Tongue (tissue), 2 donors: ENCODE data around the gene PDE4D. TPM values are rescaled to one million over a fixed set of nuclear protein-coding genes. Genes with fewer than 3 reads are reported as not detected.
A peak's percentile ranks its signal among the peaks of the same experiment; 100 is the strongest.

Source experiments
- DNase-seq: peaks from one replicate; pipeline ENCODE4 v3.0.0-alpha.2; 2015
- total RNA-seq: library from RNA; depleted of rRNA; stranded (reverse); fragments of >200 nt; gene quantifications from one replicate; pipeline ENCODE4 v1.2.3, GENCODE V29; 2014

The PDE4D gene
- total RNA-seq, 1 donor from 2014 or later: 189 TPM

DNA sequence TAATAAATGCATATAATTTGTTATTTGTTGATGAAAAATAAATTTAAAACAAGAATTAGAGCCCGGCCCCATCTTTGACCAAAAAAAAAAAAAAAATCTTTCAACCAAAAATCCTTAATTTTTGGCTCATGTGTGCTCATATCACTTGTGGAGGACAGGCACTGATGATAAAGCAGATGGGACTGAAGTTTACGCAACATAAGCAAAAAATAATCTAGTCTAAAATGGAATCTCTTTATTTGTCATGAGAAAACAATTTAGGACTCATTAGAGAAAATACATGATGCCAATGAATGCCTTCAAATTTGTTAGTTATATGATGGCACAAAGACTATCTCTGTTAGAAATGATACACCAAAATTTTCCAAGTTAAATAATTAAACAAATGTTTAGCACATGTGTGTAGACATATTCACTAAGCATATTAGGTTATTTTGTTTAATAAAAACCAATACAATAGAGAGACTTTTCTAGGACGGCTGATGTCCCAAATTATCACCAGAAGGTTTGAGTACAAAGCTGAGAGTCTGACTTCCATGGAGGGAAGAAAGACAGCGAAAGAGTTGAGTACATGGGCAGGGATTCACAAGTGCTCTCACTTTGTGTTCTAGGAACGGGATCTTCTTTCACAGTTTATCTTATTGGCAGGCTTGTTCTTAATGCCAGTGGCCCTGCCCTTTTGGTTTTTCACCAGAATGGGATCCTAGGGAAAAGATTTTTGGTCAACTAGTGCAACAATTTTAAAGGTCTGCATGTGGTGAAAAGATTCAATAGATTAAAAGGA is 689.2 kb downstream of the PDE4D start:
- DNase-seq: no peak

DNA sequence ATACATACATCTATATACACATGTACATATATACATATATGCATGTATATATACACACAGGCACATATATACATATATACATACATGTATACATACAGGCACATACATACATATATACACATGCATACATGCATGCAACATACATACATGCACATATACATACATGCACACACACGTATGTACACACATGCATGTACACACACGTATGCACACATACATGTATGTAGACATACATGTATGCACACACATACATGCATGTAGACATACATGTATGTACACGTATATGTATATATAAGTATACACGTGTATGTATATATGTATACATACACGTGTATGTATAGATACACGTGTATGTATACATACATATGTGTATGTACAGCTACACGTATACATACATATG is 693.7 kb downstream of the PDE4D start:
- no peak for DNase-seq

DNA sequence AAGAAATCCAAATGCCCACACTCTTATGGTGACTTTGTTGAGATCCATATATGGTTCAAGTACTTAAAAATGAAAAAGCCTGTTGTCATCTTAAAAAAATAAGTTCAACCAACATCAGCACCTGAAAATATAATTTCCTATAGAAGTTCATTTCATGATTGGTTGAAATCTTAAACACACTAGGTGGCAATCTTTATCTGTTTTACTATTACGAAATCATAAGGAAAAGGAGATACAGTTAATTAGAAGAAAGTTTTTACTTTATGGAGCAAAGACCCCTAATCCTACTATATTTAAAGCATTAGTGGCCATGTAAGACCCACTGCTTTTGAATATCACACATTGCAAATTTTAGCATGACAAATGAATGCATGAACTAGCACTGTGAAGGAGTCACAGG is 694.7 kb downstream of the PDE4D start:
- no peak for DNase-seq

DNA sequence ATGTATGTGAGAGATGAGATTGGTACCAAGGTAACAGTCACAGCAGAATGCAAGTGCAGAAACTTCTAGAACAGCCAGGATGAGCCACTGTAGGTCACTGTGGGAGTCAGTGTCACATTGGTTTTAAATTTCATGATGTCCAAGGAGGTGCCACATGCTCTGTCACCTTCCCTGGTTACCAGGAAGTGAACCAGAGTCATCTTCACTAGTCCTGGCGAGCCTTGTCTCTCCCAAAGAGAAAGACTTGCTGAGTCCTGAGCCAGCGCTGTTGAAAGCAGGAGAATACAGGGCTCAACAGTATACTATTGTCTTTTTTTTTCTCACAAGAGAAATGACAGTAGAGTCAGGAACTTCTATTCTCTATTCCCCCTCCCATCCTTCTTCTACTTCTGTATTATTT is 695.2 kb downstream of the PDE4D start:
- no peak for DNase-seq

DNA sequence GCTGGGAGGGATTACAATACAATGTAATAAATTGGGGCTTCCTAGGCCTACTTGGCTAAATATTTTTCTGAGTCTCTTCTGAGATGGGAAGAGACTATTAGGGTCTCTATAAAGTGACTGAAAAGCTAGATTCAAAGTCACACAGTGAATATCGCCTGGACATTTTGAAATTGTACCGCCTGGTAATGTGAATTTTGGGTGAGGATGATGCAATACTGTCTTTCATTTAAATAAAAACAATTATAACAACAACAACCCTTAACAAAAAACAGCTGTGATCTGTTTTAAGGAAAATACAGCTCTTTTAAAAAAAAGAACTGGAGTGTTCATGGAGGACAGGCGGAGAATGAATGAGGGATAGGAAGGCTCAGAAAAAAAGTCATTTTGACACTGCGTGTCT is 695.6 kb downstream of the PDE4D start:
- DNase-seq: no peak

DNA sequence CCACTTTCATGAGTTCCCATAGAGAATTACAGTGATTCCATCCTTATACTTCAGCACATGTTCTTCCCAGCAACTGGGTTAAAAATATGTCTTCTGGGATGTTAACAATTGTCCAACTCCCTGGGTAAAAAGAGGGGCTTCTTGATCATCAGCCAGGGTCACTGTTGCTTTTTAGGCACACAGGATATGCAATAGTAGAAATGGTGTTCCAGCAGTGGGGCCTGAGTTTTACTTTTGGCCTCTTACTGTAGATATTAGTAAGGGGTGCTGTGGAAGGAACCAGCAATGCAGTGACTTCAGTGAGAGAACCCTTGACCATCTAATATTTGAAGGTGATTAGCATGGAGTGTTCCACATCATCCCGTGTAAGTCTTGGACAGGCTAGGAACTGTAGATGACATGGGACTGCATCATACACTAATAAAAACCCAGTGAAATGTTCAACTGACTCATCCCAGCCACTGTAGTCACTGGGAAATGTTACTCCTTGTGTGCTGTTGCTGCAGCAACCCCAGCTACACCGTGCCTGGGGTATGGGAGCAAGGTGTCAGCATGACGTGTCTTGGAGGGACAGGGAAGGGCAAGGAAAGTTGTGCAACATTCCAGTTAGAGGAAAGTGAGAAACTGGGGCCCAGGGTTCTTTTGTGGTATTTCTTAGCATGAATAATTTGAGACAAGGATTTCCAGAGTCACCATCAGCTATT is 699.8 kb downstream of the PDE4D start:
- DNase-seq: no peak

DNA sequence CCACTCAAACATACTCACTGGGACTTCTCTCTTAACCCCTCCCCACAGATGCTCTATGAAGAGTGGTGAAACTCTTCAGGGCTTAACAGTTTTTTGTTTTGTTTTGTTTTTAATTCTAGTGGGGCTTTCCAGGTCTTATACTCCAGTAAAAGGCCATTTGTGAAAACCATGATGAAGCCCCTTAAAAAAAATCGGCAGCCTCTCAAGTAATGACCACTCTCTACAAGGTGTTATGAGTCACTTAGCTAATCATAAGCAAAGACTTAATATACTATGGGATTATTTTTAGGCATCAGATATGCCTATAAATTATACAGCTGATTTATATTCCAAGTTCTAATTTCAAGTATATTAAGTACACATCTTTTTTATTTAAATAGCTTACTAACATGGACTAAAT is 702.8 kb downstream of the PDE4D start:
- no peak for DNase-seq

DNA sequence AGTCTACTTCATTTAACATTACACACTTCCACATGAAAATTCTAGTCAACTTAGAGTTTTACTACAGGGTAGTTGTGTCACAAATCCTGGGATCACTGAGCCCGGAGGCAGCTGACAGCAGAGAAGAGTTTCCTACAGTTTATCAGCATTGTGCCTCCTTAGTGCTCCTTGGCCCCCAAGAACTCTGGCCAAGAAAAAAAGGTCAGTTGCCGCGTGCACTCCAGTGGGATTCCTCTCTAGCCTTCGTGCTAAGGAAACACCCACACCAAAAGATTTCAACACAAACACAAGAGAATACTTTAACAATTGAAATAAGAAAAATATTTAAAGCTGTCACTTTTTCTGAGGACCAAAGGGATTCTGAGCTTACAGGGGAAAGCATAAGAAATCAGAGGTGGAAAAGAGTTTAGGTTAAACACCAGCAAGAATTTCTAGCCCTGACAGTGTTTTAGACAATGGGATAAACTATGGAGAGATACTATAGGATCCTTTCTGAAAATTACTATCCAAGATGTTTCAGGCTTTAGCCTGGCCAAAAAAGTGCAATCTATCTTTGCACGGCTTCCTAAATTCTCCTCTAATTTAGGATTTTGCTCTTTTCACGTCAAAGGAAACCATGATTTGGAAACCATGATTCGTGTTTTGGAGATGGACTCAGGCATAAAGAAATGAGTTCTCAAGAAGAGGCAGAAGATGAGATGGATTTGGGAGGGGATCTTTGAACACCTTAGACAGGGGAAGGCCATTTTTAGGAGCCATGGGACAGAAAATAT is 703.9 kb downstream of the PDE4D start:
- DNase-seq: no peak

DNA sequence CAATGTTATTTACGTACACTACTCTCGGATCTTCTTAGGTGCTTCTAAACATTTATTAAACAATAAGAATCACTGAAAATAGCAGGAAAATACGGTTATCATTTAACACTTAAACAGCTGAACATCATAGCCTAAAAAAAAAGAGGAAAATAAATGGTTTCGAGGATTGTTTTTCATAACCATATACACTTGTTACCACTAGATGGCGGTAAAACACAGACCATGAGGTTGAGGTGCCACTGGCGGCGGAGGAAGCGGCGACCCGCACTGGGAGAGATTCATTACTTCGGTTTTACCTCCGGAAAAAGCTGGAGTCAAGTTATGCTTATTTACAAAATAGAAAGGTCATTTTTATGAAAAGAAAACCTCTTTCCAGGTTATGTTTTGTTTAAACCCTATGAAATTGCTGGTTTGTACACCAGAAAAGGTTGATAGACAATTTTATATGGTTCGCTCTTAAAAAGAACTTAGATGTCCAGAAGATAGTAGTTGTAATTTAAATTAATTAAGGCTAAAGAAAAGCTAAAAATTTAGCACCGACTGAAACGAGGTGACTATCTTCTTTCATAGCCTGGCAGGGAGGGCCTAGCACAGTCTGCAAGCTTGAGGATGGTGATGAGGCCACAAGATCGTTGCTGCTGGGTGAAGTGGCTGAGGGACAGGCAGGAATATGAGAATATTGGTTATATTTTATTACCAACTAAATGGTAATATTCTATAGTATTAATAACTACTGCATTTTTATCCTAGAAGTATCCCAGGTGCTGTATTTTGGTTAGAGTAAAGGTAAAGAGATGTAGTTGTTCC is 704.9 kb downstream of the PDE4D start:
- DNase-seq: peak; percentile 86

DNA sequence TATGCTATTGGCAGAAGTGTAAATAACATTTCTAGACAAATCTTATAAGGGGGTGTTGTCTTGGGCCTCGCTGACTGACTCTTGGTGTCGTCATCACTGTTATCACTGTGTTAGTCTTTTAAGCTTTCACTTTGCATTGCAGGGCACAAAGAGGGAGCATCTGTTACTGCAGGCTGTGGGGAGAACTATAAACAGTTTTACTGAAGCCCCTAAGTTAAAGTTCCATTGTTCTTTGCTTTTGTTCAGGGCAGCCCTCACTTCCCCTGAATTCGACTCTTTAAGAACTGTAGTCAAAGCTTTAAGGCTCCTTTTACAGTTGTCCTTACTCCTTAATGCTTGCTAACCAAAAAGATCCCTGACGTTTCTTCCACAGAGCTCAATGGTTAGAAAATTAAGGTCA is 705.7 kb downstream of the PDE4D start:
- no peak for DNase-seq

DNA sequence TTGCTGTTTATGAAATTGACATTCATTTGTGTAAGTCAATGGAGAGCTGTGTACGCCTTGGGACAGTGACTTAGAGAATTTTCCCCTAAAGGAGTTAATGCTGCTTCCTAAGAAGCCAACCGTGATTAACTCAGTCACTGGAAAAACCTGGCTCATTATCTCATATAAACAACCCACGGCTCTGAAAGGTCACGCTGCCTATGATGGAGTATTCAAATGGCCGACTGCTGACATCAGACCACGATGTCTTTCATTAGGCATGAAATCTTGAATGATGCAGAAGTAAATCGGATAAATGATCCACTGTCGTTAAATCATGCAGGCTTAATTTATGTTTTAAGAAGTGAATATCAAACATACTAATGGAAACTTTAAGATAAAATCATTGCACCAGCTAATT is 706.9 kb downstream of the PDE4D start:
- DNase-seq: no peak

DNA sequence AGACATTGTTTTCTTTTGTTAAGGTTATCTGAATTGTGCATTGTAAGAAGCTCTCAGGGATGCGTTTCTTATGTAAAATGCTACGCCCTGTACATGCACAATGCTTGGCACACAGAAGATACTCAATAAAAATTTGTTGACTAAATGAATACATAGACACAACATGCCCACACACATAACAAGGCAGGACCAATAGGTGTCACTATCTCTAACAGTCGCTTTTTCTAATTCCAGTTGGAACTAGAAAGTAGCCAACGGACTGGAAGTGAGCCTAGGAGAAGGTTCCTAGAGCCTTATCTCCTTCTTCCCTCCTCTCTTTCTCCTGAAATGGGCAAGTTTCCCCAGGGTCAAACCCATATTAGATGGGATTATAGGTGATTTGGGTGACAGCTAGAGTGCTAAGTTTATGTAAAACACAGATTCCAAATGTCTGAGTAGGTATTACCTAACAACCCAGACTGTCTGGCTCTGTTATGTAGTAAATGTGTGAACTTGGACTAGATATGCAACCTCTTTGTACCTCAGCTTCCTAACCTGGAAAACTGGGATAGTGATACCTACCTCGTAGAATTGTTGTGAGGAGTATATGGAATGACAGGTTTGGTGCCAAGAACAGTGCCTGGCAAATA is 707.7 kb downstream of the PDE4D start:
- DNase-seq: no peak

DNA sequence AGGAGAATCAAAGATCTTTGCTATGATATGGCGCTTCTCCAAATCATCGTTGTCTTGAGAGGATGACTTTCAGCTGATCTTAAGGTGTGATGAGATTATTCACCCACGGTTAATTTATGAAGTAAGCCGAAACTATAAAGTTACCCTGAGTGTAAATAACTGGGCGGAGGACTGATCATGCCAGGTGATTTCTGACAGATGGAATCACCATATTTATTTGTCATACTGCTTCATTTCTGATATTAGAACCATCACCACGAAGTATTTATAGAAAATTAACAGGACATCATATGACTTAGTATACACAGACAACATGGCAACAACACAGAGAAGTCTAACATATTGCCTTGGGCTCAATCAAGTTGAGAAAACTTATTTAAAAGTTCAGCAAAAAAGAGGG is 708.8 kb downstream of the PDE4D start:
- DNase-seq: no peak

DNA sequence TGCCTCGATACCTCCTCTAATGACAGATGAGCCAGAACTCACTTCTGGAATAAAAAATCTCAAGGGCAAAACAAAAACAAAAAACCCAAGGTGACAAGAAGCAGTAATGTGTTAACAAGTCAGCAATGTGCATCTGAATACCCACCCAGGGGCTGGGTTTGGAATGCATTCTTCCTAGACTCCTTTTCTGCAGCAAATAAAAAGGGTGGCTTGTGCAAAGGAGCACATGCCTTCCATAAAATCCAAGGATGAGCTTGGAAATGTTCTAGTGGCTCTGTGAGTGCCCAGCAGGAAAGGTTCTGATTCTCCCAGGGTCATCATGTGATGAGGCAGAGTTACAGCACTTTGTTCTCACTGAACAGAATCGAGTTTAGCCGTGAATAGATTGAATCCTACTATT is 710.8 kb downstream of the PDE4D start:
- no peak for DNase-seq

DNA sequence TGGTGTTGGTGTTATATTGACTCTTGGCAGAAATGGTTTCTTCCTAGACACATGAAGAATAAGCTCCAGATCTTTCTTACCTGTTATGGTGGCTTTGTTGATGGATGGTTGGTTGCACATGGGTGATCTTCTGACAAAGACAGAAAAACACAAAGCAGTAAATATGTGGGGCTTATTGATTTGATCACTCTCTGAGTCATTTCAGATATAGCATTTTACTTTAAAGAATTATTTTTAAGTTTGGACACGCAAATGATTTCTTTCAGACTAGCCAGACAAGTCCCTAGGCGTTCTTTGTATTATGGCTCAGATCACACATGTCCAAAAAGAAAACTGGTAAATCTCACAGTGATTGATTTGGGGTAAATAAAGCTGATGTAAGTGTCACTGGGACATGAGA is 713.0 kb downstream of the PDE4D start:
- no peak for DNase-seq

DNA sequence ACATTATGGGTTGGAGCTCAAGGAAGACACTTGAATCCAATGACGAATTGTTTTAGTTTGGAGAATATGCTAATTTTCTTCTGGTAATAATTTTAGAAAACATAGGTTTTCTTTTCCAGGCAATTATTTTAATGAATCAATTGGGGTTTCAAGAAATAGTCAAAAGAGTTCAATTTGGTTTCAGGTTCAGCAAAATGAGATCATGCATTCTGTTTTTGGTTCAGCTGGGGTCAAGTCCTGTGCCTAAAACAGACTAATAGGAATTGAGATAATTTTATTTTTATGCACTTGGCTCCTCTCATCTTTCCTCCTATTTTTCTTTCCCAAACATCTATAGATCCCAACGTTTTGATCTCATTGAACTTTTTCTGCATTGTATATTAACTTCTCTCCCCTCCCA is 713.8 kb downstream of the PDE4D start:
- no peak for DNase-seq

DNA sequence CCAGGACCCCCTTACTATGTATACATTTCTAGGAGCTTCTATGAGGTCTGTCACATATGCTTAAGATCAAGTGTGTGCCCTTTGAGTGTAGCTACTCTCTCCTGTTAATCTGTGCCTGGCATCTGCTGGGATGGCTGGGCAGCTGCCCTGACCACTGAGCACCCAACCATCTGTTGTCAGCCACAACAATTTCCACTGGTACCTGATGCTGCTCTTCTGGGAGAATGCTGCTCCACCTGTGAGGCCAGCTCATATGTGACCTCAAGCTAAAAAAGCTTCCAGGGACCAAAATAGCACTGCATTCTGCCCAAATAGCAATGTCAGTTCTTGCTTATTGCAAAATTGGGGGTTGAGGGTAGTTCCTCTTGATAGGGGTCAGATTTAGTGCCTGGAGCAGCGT is 715.0 kb downstream of the PDE4D start:
- DNase-seq: no peak

DNA sequence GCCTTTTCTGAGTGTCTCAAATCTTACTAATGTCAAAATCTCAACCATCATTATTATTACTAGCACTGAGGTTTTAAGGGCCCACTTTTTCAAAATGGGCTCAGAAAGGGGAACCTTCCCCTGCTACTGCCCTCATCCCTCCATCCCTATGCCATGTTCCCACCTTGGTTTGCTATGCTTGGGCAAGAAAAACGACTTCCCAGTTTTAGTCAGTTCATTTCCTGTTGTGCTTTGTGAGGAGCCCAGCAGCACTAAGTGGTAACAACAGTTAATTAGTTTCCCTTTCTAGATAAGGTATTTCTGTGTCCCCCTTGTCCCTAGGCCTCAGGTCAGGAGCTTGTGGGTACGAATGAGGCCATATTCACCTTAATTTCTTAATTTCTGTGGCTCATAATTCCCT is 715.5 kb downstream of the PDE4D start:
- no peak for DNase-seq

DNA sequence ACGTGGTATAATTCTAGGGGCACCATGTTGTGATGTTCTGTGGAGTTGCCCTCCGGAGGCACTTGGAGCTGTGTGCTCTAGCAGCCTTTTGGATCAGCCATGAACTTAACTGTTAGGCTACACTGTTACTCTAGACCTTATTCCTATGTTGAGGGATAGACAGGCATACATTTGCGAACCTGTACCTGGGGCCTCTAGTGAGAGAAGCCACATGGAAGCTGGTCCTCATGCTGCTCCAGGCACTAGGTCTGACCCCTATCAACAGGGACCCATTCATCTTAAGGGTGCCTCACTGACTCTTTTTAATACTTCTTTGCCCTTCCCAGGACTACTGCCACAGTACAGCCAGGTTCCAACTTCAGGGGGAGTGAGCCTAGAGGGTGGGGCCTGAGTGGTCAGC is 715.9 kb downstream of the PDE4D start:
- no peak for DNase-seq

DNA sequence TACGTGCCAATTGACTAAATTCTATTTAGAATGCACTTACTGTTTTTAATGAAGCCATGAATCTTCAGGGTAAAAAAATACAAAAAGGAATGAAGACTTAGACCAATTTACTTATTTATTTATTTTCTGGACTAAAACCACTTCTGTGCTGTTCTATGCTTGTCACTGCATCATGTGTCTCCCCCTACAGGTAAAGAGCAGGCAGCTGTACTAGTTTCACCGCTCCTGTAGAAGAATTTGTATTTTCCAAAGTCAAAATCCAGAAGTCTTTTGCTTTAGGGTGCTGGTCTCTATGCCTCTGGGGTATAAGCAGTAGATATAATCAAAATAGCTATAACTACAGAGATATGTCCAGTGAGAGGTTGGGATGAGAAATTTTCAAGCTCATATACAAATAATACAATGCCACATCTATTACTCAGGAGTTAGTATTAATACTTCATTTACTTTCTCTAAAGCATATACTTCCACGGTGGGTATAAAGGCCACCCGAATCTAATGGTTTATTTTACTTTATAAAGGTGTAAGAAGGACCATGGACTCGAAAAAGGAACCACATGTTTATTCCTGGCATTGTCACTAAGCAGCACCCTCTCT is 719.2 kb downstream of the PDE4D start:
- DNase-seq: peak; percentile 78

DNA sequence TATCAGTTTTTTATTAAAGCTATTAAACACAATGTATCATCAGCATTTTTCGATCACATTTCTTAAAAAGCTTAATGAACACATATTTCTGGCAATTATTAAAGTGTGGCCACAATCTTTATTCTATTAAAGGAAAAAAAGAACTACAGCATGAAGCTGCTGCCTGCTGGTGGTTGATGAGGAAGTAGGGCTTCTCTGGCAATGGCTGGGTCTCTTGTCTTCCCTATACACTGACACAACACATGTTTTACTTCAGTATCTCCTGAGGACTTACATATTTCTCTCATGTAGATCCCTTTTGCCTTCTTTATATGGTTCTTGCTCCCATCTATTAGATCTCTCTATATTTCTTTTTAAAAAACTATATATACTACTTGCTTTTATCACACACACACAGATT is 719.9 kb downstream of the PDE4D start:
- no peak for DNase-seq

DNA sequence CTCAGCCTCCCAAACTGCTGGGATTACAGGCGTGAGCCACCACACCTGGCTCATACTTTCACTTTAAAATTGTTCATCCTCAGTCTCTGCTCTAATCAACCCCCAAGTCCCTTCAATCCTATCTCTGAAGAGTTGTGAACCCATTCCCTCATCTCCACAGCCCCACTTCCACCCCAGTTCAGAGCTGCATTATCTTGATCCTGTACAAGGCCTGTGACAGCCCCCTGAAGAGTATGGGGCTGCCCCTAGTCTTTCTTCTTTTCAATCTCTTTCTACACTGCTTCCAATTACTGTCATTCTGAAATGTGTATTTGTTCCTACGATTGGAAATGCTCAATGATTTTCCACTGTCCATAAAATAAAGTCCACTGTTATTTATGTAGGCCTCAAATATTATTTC is 722.4 kb downstream of the PDE4D start:
- DNase-seq: no peak
